HG03571 (cell line): ENCODE measurements around the gene PPP1CC.
A peak's percentile ranks its signal among the peaks of the same experiment; 100 is the strongest.
"Not testable (repeated sequence)": the region's sequence is repeated elsewhere in the genome, so short reads cannot be mapped to it uniquely, and the experiment has no call there.

Experiments
- ATAC-seq: cut with Tn5 transposase; IDR thresholded peaks from one replicate; pipeline ENCODE4 v1.9.1; 2021; ENCODE audit not compliant: unreplicated experiment

The PPP1CC gene

GRCh38 chr12:110726028-110726427 is 16.7 kb downstream of the PPP1CC start:
- no peak for ATAC-seq

DNA sequence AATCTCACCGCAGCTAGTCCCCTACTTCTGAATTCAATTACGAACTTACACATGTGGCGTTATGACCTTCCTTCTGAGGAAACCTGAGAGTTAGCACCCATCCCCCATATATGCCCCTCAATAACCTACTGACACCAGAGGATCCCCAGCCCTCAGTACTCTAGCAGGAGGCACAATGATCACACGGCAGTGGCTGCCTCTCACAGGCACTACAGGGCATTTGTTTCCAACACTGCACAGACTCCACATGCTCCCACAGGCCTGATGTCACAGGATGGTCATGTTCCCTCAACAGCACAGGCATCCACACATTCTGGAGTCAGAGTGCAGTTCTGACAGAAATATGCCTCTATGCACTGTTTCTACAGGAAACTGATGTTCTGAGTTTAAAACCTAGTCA is 17.4 kb downstream of the PPP1CC start:
- no peak for ATAC-seq

- not testable (repeated sequence) for ATAC-seq
Observed at GRCh38 chr12:110722892-110723291, 19.8 kb downstream of the PPP1CC start.

- ATAC-seq = no peak
Observed at GRCh38 chr12:110721570-110721969, 21.1 kb downstream of the PPP1CC start.

DNA sequence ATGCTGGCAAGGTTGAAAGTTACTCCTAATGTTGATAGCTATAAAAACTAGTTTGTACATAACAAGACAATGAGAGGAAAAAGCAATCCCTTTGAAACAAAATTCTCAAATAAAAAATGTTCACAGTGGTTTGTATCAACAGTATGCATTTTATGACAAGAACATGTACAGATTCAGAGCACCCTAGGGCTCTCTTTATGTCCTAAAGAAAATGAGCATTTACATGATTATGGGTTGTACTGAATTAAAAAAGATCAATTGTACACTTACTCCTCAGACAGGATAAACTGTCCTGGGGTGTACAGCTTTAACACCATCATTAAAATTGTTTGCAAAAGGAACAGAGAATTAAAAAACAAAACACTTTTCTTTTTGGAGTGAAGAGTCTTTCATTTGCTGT is 22.2 kb downstream of the PPP1CC start:
- ATAC-seq = no peak

- ATAC-seq = no peak
Observed at GRCh38 chr12:110718222-110718908, 24.3 kb downstream of the PPP1CC start.

DNA sequence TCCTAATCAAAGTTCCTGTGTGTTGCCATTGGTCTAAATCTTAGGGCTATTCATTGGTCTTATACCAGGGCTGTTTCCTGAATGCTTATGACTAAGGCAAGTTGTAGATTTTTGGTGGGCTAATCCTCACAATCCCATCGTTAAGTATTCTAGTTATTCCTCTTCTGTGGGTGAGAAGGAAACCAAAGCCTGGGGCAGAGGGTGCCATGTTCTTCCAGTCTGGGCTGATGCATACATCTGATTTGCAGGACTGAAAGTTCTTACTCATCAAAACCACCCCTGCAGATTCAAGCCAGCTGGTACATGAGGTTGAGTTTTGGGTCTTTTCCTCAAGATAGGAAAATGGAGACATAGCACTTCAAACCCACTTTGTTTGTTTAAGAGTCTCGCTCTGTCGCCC is 25.7 kb downstream of the PPP1CC start:
- no peak for ATAC-seq

GRCh38 chr12:110708917-110709316 is 33.8 kb downstream of the PPP1CC start:
- no peak for ATAC-seq

GRCh38 chr12:110705309-110705708 is 37.4 kb downstream of the PPP1CC start:
- ATAC-seq = no peak

DNA sequence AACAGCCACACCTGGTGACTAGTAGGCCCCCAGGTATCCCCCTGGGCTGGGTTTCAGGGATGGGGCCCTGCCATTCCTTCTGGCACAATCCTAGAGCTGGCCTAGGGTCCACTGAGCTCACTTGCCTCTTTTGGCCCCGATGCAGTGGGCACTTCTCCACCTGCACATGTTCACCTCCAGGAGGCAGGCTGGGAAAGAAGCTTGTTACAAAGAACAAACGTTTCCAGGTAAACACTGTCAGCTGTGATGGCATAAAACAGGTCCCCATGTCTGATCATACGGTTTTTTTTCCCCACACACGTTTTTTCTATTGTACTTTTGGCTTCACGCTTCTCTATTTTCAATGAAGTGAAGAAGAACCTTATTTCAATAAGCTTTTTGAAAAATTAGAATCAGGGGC is 37.9 kb downstream of the PPP1CC start:
- ATAC-seq = no peak

GRCh38 chr12:110704231-110704630 is 38.5 kb downstream of the PPP1CC start:
- no peak for ATAC-seq

DNA sequence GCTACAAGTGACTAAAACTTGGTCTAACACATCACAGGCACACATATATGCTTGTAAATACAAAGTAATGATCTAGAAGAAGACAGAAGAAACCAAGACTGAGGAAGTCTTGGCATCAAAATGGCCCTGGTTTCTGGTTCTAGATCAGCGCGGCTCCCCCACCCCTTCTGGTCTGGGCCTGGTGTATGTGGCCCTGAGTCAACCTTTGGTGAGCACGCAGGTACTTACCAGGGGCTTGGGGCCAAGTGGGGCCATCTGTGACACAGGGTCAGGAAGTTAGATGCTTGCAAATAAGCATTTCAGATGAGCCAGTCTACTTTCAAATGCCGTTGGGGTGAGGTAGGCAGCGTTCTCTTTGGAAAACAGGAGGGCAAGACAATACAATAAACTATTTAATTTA is 40.6 kb downstream of the PPP1CC start:
- no peak for ATAC-seq

GRCh38 chr12:110699591-110700445 is 42.9 kb downstream of the PPP1CC start:
- no peak for ATAC-seq

- peak; percentile 91 for ATAC-seq
Observed at GRCh38 chr12:110698171-110698902, 44.4 kb downstream of the PPP1CC start.

DNA sequence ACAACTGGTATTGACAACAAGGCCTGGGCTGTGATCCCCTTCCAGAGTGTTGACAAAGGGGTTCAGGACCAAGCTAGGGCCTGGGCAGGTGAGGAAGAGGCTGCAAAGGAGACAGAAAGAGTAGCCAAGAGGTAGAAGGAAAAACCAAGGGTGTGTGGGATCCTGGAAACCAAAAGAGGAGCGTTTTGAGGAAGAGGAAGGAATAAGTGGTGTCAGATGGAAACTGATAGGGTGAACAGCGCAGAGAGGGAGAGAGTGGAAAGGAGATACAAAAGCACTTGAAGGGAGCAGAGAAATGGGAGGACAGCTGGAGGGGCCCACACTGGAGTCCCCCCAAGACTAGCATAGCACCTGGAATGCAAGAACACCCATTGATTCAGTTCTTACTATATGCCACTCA is 45.5 kb downstream of the PPP1CC start:
- no peak for ATAC-seq

- no peak for ATAC-seq
Observed at GRCh38 chr12:110696283-110696682, 46.4 kb downstream of the PPP1CC start.

- ATAC-seq = no peak
Observed at GRCh38 chr12:110694330-110694901, 48.3 kb downstream of the PPP1CC start.

GRCh38 chr12:110693731-110694130 is 49.0 kb downstream of the PPP1CC start:
- no peak for ATAC-seq

DNA sequence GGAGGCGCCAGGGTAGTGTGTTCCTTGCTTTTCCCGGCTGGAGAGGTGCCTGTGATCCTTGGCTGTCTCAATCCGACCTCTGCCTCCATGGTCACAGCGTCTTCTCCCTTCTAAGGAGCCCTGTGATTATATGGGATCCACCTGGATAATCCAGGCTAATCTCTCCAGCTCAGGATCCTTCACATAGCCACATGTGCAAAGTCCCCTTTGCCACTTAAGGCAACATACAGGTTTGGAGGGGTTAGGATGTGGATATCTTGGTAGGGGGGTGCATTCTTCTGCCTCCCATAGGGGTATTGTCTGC is 52.6 kb downstream of the PPP1CC start:
- ATAC-seq = no peak

- peak; percentile 40 for ATAC-seq
Observed at GRCh38 chr12:110689281-110690126, 53.2 kb downstream of the PPP1CC start.
